ENCODE measurements around the gene CCDC88C.
"Not testable (repeated sequence)": the region's sequence is repeated elsewhere in the genome, so short reads cannot be mapped to it uniquely, and the experiment has no call there.

CCDC88C gene

DNA sequence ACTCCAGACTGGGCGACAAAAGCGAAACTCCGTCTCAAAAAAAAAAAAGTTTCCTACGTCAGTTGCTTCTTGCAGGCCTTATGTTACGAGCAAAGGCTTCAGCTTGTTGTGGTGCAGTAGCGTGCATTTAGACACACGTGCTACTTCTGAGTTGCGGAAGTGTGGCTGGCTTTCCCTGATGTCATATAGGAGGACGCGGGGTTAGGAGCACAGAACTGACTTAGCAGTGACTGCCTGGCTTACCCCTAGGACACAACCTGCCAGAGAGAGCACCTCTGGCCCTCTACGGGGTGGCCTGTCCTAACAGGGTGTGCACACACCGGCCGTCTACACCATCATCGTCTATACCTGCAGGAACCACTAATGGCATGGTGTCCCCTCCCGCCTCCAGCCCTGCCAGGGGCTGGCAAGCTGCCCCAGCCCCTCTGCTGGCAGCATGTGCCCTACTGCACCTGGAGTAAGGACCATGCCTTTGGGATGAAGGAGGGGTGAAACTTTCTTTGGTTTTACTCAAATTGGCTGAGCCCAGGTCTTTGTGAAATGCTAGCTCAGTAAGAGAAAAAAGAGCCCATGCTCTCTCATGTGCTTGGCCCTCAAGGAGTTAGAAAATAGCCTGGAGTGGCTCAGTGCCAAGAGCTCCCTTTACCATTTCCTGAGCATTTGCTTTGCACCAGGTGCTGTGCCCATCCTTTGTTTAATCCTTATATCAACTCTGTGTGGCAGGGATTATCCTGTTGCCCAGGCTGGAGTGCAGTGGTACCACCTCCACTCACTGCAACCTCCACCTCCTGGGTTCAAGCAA lies 171.4 kb downstream of the CCDC88C start:
- Histone ChIP-seq H3K27me3 (ENCODE audit: low read depth, low read length) (no peaks in the 10 kb centered on the region), H3K4me1 (ENCODE audit: low read length) (peaks cover 47% of the 10 kb centered on the region), H3K36me3 (replicated peaks; ENCODE audit: low read depth, low read length) (no peaks in the 10 kb centered on the region), H3K79me2 (ENCODE audit: low read length) (no peaks in the 10 kb centered on the region), H3K9ac (ENCODE audit: low read length) (no peak overlapping the region), H3K4me2 (ENCODE audit: low read length) (no peak overlapping the region), H3K9me3 (ENCODE audit: insufficient read depth, low read length) (no peaks in the 10 kb centered on the region), H4K20me1 (ENCODE audit: insufficient read depth, low read length) (no peaks in the 10 kb centered on the region), H3K4me3 (ENCODE audit: low read length) (no peak overlapping the region), H2AFZ (ENCODE audit: low read depth, low read length) (no peak overlapping the region), H3K27ac (ENCODE audit: low read length) (no peak overlapping the region)
- no peak for TF ChIP-seq EZH2phosphoT487 (IDR thresholded peaks at IDR 0.05; ENCODE audit: low read depth)
- TF ChIP-seq, protein P1, sequence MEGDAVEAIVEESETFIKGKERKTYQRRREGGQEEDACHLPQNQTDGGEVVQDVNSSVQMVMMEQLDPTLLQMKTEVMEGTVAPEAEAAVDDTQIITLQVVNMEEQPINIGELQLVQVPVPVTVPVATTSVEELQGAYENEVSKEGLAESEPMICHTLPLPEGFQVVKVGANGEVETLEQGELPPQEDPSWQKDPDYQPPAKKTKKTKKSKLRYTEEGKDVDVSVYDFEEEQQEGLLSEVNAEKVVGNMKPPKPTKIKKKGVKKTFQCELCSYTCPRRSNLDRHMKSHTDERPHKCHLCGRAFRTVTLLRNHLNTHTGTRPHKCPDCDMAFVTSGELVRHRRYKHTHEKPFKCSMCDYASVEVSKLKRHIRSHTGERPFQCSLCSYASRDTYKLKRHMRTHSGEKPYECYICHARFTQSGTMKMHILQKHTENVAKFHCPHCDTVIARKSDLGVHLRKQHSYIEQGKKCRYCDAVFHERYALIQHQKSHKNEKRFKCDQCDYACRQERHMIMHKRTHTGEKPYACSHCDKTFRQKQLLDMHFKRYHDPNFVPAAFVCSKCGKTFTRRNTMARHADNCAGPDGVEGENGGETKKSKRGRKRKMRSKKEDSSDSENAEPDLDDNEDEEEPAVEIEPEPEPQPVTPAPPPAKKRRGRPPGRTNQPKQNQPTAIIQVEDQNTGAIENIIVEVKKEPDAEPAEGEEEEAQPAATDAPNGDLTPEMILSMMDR (IDR thresholded peaks at IDR 0.05; ENCODE audit: low read depth, low read length), result no peak

GRCh38 chr14:91245616-91246015 lies 172.0 kb downstream of the CCDC88C start:
- not testable (repeated sequence) for H3K27me3 ChIP-seq (ENCODE audit: low read depth, low read length); H3K9ac ChIP-seq (ENCODE audit: low read length); H3K4me3 ChIP-seq (ENCODE audit: low read length); H3K79me2 ChIP-seq (ENCODE audit: low read length); H4K20me1 ChIP-seq (ENCODE audit: insufficient read depth, low read length); H3K9me3 ChIP-seq (ENCODE audit: insufficient read depth, low read length); H3K36me3 ChIP-seq (replicated peaks; ENCODE audit: low read depth, low read length); H2AFZ ChIP-seq (ENCODE audit: low read depth, low read length); H3K4me2 ChIP-seq (ENCODE audit: low read length); H3K27ac ChIP-seq (ENCODE audit: low read length)
- H3K4me1 ChIP-seq (ENCODE audit: low read length), result peaks cover 48% of the 10 kb centered on the region

DNA sequence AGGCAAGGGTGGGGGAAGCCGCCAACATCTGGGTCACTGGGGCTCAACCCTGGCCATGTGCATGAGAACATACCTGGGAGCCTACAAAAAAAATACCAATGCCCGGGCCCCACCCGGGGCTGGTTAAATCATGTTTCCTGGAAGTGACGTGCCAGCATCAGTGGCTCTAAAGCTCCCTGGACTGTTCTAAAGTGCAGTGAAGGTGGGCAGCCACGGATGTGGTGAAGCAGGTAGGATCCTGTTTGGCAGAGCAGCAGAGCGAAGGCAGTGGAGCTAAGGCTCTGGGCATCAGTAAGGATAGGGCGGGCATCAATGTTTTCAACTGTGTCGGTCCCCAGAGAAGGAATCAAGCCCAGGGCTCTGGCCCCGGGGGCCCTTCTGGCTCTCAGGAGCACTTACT lies 172.6 kb downstream of the CCDC88C start:
- H3K4me1 ChIP-seq (ENCODE audit: low read length), result peaks cover 42% of the 10 kb centered on the region
- H3K4me2 ChIP-seq (ENCODE audit: low read length), result no peak overlapping the region
- no peak for TF ChIP-seq EZH2phosphoT487 (IDR thresholded peaks at IDR 0.05; ENCODE audit: low read depth)
- TF ChIP-seq, protein P1 (IDR thresholded peaks at IDR 0.05; ENCODE audit: low read depth, low read length), result no peak
- H3K27me3 ChIP-seq (ENCODE audit: low read depth, low read length), result no peaks in the 10 kb centered on the region
- H3K4me3 ChIP-seq (ENCODE audit: low read length), result no peak overlapping the region
- no peaks in the 10 kb centered on the region for H4K20me1 ChIP-seq (ENCODE audit: insufficient read depth, low read length)
- H3K9ac ChIP-seq (ENCODE audit: low read length), result no peak overlapping the region
- H3K36me3 ChIP-seq (replicated peaks; ENCODE audit: low read depth, low read length), result no peaks in the 10 kb centered on the region
- H3K27ac ChIP-seq (ENCODE audit: low read length), result no peak overlapping the region
- H2AFZ ChIP-seq (ENCODE audit: low read depth, low read length), result no peak overlapping the region
- no peaks in the 10 kb centered on the region for H3K79me2 ChIP-seq (ENCODE audit: low read length)
- no peaks in the 10 kb centered on the region for H3K9me3 ChIP-seq (ENCODE audit: insufficient read depth, low read length)

GRCh38 chr14:91244501-91244901 lies 173.1 kb downstream of the CCDC88C start, which contains the start of gene GPR68:
TSS of gene GPR68 (minus strand) at chr14:91244704. CDS start at chr14:91235050, 9,654 bp downstream.
- H3K9me3 ChIP-seq (ENCODE audit: insufficient read depth, low read length), result no peaks in the 10 kb centered on the region
- H2AFZ ChIP-seq (ENCODE audit: low read depth, low read length), result 0 out of 2 replicates have a peak within 1 kb of the TSS, but pooled peaks have one; percentile 17
- peak within 1 kb of the TSS; percentile 21; the same call in 1 of the 2 replicates for H3K9ac ChIP-seq (ENCODE audit: low read length)
- H3K79me2 ChIP-seq (ENCODE audit: low read length), result no peaks in the 10 kb centered on the region
- TF ChIP-seq, protein P1 (IDR thresholded peaks at IDR 0.05; ENCODE audit: low read depth, low read length), result no peak
- TF ChIP-seq EZH2phosphoT487 (IDR thresholded peaks at IDR 0.05; ENCODE audit: low read depth), result no peak
- H3K36me3 ChIP-seq (replicated peaks; ENCODE audit: low read depth, low read length), result no peaks in the 10 kb centered on the region
- peak within 1 kb of the TSS; percentile 57 for H3K27ac ChIP-seq (ENCODE audit: low read length)
- H4K20me1 ChIP-seq (ENCODE audit: insufficient read depth, low read length), result no peaks in the 10 kb centered on the region
- peaks cover under 1% of the 10 kb centered on the region; the same call in 1 of the 2 replicates for H3K27me3 ChIP-seq (ENCODE audit: low read depth, low read length)
- H3K4me1 ChIP-seq (ENCODE audit: low read length), result peaks cover 38% of the 10 kb centered on the region
- H3K4me2 ChIP-seq (ENCODE audit: low read length), result peak within 1 kb of the TSS; percentile 97
- peak within 1 kb of the TSS; percentile 64 for H3K4me3 ChIP-seq (ENCODE audit: low read length)

Measured in OCI-LY3 (cell line).